HG02678 (cell line): ENCODE measurements around the gene CACNA2D4.

Experiments used
- ATAC-seq: cut with Tn5 transposase; IDR thresholded peaks from one replicate; pipeline ENCODE4 v1.9.1; 2021; ENCODE audit warnings: mild to moderate bottlenecking, moderate library complexity; ENCODE audit not compliant: unreplicated experiment

CACNA2D4 gene

DNA sequence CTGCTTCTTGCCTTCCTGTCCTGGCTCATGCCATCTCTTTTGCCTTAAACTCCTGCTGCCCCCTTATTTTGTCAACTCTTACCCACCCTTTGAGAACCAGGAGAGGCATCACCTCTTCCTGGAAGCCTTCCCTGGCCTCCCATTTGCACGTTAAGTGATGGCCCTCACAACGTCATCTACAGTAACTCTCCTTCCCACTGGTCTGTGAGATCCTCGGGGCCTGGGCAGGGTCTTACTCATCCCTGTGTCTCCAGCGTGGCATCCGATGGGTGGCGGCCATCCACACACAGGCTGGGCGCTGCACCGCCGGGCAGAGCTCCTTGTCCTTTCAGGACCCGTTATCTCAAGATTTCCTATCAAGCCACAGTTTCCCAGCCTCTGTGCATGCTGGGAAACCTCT lies 16.8 kb upstream of the CACNA2D4 start:
- no peak for ATAC-seq

GRCh38 chr12:1934831-1935230 lies 16.4 kb upstream of the CACNA2D4 start:
- ATAC-seq: no peak

DNA sequence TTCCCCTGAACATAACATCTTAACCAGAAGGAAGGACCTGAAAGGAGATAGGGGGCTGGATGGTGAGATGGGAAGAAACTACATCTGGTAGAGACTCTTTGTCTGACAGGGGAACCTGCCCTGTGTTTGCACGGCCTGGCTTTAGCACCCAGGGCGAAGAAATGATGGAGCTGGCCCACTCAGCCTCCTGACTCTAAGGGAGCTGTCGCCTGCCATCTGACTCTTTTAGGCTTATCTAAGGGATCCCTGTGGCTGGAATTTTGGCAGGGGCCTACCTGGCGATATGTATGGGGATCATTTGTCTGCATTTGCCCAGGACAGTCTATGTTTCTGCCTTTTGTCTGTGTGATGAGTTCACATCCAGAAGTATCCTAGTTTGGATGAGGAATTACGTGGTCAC lies 15.6 kb upstream of the CACNA2D4 start:
- ATAC-seq: no peak

DNA sequence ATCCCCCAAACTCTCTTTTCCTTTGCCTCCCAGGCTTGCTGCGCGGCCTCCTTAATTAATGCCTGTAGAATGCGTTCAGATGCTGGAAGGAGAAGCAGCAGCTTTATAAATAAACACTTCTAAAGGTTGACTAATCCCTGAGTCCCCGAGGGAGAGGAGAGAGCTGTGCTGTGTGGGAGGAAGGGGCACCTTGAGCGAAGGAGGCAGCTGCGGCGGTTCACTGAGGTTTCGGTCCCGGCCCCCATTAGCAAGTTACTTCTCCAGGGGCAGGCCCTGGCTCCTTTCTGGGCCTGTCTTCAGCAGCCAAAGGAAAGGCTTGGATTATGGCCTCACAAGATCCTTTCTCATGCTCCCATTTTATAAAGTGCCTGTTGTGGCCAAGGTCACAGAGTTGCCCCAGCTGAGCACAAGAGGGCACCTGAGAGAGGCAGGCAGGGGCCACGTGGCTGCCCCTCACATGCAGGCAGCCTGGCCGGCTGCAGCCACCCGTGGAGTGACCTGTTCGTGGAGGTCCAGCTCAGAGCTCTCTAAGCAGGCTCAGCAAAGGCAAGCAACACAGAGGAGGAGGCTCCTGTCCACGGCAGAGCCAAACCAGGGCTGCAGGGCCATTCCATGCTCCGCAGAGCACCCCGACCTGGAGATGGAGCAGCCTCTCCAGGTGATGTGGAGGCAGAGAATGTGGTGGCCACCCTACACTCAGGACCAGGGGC lies 15.0 kb upstream of the CACNA2D4 start:
- ATAC-seq: no peak

DNA sequence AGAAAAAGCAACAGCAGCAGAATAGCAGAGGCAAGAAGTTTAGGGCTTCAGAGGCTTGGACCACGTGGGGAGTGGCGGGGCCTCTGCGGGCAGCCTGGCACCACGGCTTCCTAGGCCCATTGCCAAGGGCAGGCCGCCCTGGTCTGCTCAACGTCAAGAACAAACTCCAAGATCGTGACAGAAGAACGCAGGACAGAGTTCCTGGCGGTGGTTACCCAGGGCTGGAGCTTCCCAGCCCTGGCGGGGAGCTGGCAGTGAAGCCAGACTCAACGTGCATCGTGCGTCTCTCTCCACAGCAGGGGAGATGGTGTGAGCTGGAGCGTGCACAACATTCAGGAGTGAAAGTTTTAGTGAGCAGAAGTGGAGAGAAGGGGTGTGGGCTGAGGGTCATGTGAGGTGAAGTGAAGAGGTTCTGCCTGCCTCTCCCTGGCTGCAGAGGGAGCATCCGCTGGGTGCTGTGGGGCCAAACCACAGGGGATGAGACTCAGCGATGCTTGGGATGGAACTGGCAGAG lies 13.9 kb upstream of the CACNA2D4 start:
- ATAC-seq: no peak

DNA sequence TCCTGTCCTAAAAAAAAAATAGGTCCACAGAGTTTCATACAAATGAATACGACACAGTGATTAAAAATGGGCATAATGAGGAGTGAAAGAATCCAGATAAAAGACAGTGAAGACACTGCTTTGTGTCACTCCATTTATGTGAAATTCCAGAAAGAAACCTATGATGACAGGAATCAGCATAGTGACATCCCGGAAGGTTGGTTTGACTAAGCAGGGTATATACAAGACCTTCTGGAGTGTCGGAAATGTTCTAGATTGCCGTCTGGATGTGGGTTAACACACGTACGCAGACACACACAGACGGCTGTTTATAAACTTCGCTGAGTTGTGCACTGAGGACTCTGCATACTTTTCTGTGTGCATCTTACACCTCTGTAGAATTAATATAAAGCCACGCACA lies 13.2 kb upstream of the CACNA2D4 start:
- ATAC-seq: no peak

GRCh38 chr12:1930803-1931597 lies 12.5 kb upstream of the CACNA2D4 start:
- ATAC-seq: no peak

- no peak for ATAC-seq
Observed at GRCh38 chr12:1929985-1930802, 11.7 kb upstream of the CACNA2D4 start.

GRCh38 chr12:1929241-1929984 lies 11.0 kb upstream of the CACNA2D4 start:
- ATAC-seq: no peak

- ATAC-seq: no peak
Observed at GRCh38 chr12:1928439-1929121, 10.1 kb upstream of the CACNA2D4 start.

- ATAC-seq: no peak
Observed at GRCh38 chr12:1927751-1928351, 9.4 kb upstream of the CACNA2D4 start.

GRCh38 chr12:1927051-1927680 lies 8.7 kb upstream of the CACNA2D4 start:
- no peak for ATAC-seq

- no peak for ATAC-seq
Observed at GRCh38 chr12:1926251-1926657, 7.8 kb upstream of the CACNA2D4 start.

DNA sequence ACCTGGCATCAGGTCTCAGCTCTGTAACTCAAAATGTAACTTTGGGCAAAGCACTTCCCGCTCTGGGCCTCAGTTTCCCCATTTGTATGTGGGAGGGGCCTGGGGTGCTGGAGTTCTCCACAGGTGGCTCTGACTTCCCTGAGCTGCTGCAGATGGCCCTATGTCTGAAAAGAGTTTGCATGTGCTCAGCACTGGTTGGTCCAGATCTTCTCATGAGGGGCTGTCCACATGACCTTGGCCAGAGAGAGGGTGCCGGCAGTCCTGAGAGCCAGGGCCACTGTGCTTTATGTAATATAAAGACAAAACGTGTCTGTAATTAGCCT lies 7.2 kb upstream of the CACNA2D4 start:
- no peak for ATAC-seq

DNA sequence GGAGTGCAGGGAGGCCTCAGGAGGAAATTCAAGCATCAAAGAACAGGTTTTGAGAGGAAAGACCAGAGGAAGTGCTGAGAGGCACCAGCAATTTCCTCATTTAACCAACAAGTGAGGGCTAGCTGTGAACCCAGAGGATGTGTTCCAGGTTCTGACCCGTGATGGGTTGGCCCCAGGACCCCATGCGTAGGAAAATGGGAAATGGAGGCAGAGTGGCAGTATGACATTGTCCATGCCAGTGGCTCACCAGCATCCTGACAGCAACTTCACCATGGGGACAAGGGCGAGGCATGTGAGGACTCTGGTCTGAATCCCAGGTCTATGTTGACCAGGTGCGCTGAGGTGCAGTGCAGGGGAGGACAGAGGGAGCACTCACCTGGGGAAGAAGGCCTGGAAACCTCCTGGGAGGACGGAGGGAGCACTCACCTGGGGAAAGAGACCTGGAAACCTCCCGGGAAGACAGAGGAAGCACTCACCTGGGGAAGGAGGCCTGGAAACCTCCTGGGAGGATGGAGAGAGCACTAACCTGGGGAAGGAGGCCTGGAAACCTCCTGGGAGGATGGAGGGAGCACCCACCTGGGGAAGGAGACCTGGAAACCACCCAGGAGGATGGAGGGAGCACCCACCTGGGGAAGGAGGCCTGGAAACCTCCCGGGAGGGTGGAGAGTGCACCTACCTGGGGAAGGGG lies 6.7 kb upstream of the CACNA2D4 start:
- ATAC-seq: no peak

DNA sequence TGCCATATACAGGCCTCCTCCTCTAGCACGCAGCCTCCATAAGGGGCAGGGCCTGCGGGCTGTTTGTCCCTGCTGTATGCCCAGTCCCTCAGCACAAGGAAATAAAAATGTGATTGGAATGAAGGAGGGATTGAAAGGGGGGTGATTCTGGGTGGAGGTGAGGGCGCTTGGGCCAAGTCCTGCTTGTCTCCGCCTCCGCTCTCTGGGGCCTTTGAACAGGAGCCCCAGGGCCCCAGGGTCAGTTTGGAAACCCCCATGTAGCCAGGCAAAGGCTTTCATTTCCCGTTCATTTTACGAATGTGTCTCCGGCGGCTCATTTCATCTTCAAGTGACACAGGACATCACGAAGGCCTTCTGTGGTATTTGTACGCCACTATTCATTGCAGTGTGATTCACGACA lies 4.5 kb upstream of the CACNA2D4 start:
- ATAC-seq: no peak

GRCh38 chr12:1922075-1922709 lies 3.7 kb upstream of the CACNA2D4 start:
- peak; percentile 47 for ATAC-seq

GRCh38 chr12:1920971-1921370 lies 2.5 kb upstream of the CACNA2D4 start:
- ATAC-seq: no peak
